Bronchial epithelial cell (primary cell): Measurements from ENCODE around the gene HDAC8. TPM values are rescaled to one million over a fixed set of nuclear protein-coding genes. Genes with fewer than 3 reads are reported as not detected.

Source experiments
- DNase-seq: peaks from one replicate; pipeline ENCODE4 v3.0.0-alpha.2; 2010; ENCODE audit warnings: low read depth
- FAIRE-seq: peaks from 2 replicates; lab custom pipeline; 2011; peaks lifted over from hg19 to GRCh38; lab: Jason Lieb, UNC
- H3K27me3 ChIP-seq: 2 replicates; pipeline ENCODE4 v1.5.1; 2011; ENCODE audit warnings: low read length; ENCODE audit not compliant: control insufficient read depth, insufficient read depth
- H3K36me3 ChIP-seq: 2 replicates; pipeline ENCODE4 v1.5.1; 2011; ENCODE audit warnings: low read length; ENCODE audit not compliant: control insufficient read depth, insufficient read depth
- H3K4me3 ChIP-seq: 2 replicates; pipeline ENCODE4 v1.5.1; 2011; ENCODE audit warnings: mild to moderate bottlenecking, low read depth, low read length, control low read depth
- CTCF ChIP-seq: IDR thresholded peaks from 2 replicates; pipeline ENCODE4 v1.5.1; 2011; ENCODE audit warnings: mild to moderate bottlenecking, moderate library complexity, low read length, control low read depth, inconsistent platforms; ENCODE audit not compliant: insufficient read depth, severe bottlenecking
- total RNA-seq: library from RNA; depleted of rRNA; stranded (reverse); fragments of >200 nt; gene quantifications from 2 replicates; pipeline ENCODE4 v1.2.1, GENCODE V29; 2014

HDAC8 gene
- total RNA-seq, 1 donor from 2014 or later, result 17.6 TPM

GRCh38 chrX:72393836-72394517 lies 178.7 kb downstream of the HDAC8 start:
- no peak overlapping the region for H3K4me3 ChIP-seq
- no peak for TF ChIP-seq CTCF

GRCh38 chrX:72392816-72393800 lies 179.5 kb downstream of the HDAC8 start:
- H3K27me3 ChIP-seq, result no peaks in the 10 kb centered on the region
- DNase-seq (no peak), FAIRE-seq (no peak)
- TF ChIP-seq CTCF, result no peak
- no peak overlapping the region for H3K4me3 ChIP-seq
- H3K36me3 ChIP-seq, result no peaks in the 10 kb centered on the region

More at GRCh38 chrX:72393836-72394517, 178.7 kb downstream of the HDAC8 start:
- FAIRE-seq, result no peak
- Histone ChIP-seq H3K36me3 (no peaks in the 10 kb centered on the region), H3K27me3 (no peaks in the 10 kb centered on the region)
- no peak for DNase-seq

- no peaks in the 10 kb centered on the region for H3K27me3 ChIP-seq
- no peak for FAIRE-seq
- no peak for DNase-seq
- no peaks in the 10 kb centered on the region for H3K36me3 ChIP-seq
- TF ChIP-seq CTCF, result no peak
- no peak overlapping the region for H3K4me3 ChIP-seq
Observed at GRCh38 chrX:72392042-72392441, 180.6 kb downstream of the HDAC8 start.

GRCh38 chrX:72387247-72387646 lies 185.4 kb downstream of the HDAC8 start:
- FAIRE-seq, result no peak
- H3K4me3 ChIP-seq, result no peak overlapping the region
- TF ChIP-seq CTCF, result no peak
- DNase-seq, result no peak
- no peaks in the 10 kb centered on the region for H3K36me3 ChIP-seq
- H3K27me3 ChIP-seq, result no peaks in the 10 kb centered on the region

GRCh38 chrX:72382202-72382595 lies 190.4 kb downstream of the HDAC8 start:
- H3K4me3 ChIP-seq, result no peak overlapping the region
- no peaks in the 10 kb centered on the region for H3K27me3 ChIP-seq
- DNase-seq, result no peak
- no peak for FAIRE-seq
- no peaks in the 10 kb centered on the region for H3K36me3 ChIP-seq
- TF ChIP-seq CTCF, result no peak
